ENCODE measurements around the gene SLC35G4. TPM values are rescaled to one million over a fixed set of nuclear protein-coding genes. Genes with fewer than 3 reads are reported as not detected.
A peak's percentile ranks its signal among the peaks of the same experiment; 100 is the strongest.

The SLC35G4 gene
- total RNA-seq, 1 donor from 2014 or later = not detected

DNA sequence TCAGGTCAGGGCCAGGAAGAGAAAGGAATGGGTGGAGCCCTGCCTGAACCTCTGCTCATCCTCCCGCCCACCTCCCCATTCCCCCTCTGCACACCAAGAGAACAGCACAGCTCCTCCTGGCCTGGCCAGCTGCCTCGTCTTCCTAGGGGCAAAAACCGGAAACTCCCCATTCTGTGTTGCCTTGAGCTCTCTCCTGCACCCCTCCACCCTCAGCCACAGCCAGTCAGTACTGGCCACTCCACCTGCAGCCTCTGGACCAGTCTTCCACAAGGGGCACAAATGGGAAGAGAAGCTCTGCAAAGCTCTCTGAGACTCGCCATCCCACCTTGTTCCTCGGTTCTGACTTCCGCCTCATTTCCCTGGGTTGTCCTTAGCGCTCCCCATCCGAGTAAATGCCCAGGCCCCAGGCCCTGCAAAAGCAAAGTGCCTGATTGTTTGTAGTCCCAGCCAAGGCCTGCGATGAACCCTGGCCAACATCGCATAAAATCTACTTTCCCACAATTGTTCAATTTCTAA lies 39.3 kb upstream of the SLC35G4 start:
- Mint-ChIP-seq H3K36me3 (ENCODE audit: unreplicated experiment) (no peaks in the 10 kb centered on the region), H3K4me1 (ENCODE audit: low read depth, unreplicated experiment) (peaks cover 27% of the 10 kb centered on the region), H3K27ac (ENCODE audit: unreplicated experiment) (no peak overlapping the region), H3K27me3 (ENCODE audit: unreplicated experiment) (no peaks in the 10 kb centered on the region), H3K9me3 (ENCODE audit: unreplicated experiment) (peaks cover 4% of the 10 kb centered on the region), H3K4me3 (ENCODE audit: unreplicated experiment) (no peak overlapping the region)
- DNase-seq = no peak
- no peak for TF ChIP-seq CTCF (IDR thresholded peaks at IDR 0.05; ENCODE audit: partially characterized antibody, unreplicated experiment)

GRCh38 chr18:11570769-11571412 lies 38.5 kb upstream of the SLC35G4 start:
- DNase-seq = no peak

GRCh38 chr18:11572201-11572600 lies 37.2 kb upstream of the SLC35G4 start:
- Mint-ChIP-seq H3K4me3 (ENCODE audit: unreplicated experiment) (no peak overlapping the region), H3K4me1 (ENCODE audit: low read depth, unreplicated experiment) (peaks cover 23% of the 10 kb centered on the region), H3K27ac (ENCODE audit: unreplicated experiment) (peak overlapping the region; percentile 69), H3K27me3 (ENCODE audit: unreplicated experiment) (no peaks in the 10 kb centered on the region), H3K36me3 (ENCODE audit: unreplicated experiment) (no peaks in the 10 kb centered on the region), H3K9me3 (ENCODE audit: unreplicated experiment) (peaks cover 3% of the 10 kb centered on the region)
- peak; percentile 57 for DNase-seq
- TF ChIP-seq CTCF (IDR thresholded peaks at IDR 0.05; ENCODE audit: partially characterized antibody, unreplicated experiment) = no peak

More at GRCh38 chr18:11570769-11571412, 38.5 kb upstream of the SLC35G4 start:
- Mint-ChIP-seq H3K27me3 (ENCODE audit: unreplicated experiment) (no peaks in the 10 kb centered on the region), H3K4me3 (ENCODE audit: unreplicated experiment) (no peak overlapping the region), H3K9me3 (ENCODE audit: unreplicated experiment) (peaks cover 4% of the 10 kb centered on the region), H3K27ac (ENCODE audit: unreplicated experiment) (no peak overlapping the region), H3K4me1 (ENCODE audit: low read depth, unreplicated experiment) (peaks cover 27% of the 10 kb centered on the region), H3K36me3 (ENCODE audit: unreplicated experiment) (no peaks in the 10 kb centered on the region)
- peak; percentile 17 for TF ChIP-seq CTCF (IDR thresholded peaks at IDR 0.05; ENCODE audit: partially characterized antibody, unreplicated experiment)

DNA sequence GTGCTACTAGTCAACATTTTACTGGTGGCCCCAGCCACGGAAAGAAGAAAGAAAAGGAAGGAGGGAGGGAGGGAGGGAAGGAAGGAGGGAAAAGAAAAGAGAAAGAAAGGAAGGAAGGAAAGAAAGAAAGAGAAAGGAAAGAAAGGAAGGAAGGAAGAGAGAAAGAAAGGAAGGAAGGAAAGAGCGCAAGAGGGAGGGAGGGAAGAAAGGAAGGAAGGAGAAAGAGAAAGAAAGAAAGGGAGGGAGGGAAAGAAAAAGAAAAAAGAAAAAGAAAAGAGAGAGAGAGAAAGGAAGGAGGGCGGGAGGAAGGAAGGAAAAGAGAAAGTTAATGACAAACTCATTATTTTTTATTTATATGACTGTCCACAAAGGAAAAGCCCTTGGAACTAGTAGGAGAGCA lies 34.9 kb upstream of the SLC35G4 start:
- no peak for TF ChIP-seq CTCF (IDR thresholded peaks at IDR 0.05; ENCODE audit: partially characterized antibody, unreplicated experiment)
- H3K4me1 Mint-ChIP-seq (ENCODE audit: low read depth, unreplicated experiment) = peaks cover 28% of the 10 kb centered on the region
- H3K27ac Mint-ChIP-seq (ENCODE audit: unreplicated experiment) = no peak overlapping the region
- peaks cover 2% of the 10 kb centered on the region for H3K9me3 Mint-ChIP-seq (ENCODE audit: unreplicated experiment)
- H3K36me3 Mint-ChIP-seq (ENCODE audit: unreplicated experiment) = no peaks in the 10 kb centered on the region
- peaks cover under 1% of the 10 kb centered on the region for H3K27me3 Mint-ChIP-seq (ENCODE audit: unreplicated experiment)
- DNase-seq = no peak
- H3K4me3 Mint-ChIP-seq (ENCODE audit: unreplicated experiment) = no peak overlapping the region

Data from glutamatergic neuron (in vitro differentiated cells).